NCI-H226 (cell line): Measurements from ENCODE around the gene NOL4L.
"Not testable (repeated sequence)": the region's sequence is repeated elsewhere in the genome, so short reads cannot be mapped to it uniquely, and the experiment has no call there.

Experiments used
- DNase-seq: peaks from one replicate; pipeline ENCODE4 v3.0.0-alpha.2; 2015

NOL4L gene

DNA sequence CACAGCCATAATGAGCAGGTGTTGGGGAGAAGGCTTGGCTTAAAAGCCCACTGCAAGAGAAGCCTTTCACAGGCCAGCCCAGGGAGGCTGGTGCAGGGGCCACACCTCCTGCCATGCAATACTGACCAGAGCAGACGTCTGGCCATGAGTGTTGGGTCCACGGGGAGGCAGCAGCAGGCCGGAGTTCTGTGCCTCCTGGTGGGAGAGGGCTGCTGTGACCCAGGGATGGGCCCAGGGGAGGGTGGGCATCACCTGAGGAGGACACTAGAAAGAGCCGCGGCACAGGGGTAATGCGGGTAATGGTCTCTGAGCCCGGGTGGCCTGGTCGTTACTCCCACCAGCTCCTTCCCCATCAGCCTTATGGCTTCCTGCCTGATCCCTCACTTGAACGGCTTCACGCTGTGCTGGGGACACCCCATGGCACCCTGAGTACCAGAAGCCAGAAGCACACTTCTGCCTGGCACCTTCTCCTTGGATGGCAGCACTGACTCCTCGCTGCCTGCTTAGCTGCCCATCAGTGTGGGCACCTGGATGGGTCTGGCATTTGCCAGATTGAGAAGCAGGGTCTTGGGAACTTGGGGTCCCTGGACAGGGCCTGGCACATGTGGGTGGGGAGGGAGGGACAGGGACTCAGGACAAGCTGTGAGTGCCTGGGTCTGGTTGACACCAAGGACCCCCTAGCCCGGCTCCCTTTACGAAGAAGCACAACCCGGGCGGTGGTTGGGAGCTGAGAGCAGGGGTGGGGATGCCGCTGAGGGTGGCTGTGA, 118.2 kb downstream of the NOL4L start:
- DNase-seq = no peak

- DNase-seq = not testable (repeated sequence)
These were observed 119.0 kb downstream of the NOL4L start for GRCh38 chr20:32465901-32466675.

DNA sequence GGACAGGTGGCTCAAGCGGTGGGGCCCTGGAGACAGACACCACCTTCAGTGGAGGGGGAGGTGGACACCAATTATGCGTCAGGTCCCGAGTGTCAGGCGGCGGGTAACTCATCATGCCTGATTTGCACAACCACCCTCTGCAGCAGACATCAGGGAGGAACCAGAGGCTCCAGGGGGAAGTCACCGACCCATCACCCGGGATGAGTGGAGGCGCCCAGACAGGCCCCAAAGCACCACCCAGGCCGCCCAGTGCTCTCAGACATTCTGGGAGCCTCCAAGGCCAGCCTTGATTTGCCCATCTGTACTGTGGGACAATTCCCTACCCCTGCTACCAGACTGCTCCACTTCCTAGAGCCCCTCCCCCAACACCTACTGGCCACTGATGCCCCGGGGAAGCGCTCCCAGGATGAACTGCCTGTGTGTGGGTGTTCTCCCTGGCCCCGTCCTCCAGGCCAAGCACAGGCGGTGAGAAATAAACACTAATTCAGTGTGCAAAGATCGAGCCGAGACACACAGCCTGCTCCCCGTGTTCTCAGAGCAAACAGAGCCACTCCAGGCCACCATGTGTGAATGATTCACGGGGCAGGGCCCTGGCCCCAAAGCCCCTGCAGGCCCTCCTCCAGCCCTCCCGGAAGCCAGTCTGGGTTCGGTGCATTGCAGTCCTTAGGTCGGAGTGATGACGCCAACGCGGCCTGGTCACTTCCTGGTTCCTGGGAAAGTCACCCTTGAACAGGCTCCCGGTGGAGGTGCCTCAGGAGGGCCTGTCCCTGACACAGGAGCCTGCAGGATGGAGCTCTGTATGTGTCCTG, 119.8 kb downstream of the NOL4L start:
- no peak for DNase-seq

DNA sequence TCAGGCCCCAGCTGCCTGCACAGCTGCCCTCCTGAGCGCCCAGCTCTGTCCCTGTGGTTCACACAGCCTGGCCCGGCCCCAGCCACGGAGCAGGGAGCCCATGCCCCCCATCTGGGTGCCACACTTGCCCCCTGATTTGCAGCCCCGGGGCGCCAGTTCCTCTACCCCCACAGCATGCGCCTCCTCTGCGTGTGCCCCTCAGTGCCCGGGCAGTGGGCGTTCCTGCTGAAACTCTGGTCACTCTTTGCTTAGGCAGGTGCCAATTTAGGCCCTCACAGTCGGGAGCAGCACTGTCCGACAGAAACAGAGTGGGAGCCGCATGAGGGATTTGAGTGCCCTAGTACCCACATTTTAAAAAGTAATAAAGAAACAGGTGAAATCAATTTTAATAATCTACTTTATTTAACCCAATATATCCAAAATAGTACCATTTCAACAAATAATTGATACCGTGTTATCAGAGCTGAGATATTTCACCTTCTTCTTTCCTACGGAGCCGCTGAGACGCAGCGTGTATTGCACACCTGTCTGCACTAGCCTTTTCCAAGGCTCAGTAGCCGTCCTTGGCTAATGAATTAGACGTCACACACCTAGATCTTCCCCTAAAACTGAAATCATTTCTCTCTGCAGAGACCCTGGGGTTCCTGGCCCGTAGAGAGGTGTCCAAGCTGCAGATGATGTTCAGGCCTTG, 120.6 kb downstream of the NOL4L start:
- no peak for DNase-seq

- DNase-seq = no peak
These were observed 121.3 kb downstream of the NOL4L start for GRCh38 chr20:32463642-32464400.

DNA sequence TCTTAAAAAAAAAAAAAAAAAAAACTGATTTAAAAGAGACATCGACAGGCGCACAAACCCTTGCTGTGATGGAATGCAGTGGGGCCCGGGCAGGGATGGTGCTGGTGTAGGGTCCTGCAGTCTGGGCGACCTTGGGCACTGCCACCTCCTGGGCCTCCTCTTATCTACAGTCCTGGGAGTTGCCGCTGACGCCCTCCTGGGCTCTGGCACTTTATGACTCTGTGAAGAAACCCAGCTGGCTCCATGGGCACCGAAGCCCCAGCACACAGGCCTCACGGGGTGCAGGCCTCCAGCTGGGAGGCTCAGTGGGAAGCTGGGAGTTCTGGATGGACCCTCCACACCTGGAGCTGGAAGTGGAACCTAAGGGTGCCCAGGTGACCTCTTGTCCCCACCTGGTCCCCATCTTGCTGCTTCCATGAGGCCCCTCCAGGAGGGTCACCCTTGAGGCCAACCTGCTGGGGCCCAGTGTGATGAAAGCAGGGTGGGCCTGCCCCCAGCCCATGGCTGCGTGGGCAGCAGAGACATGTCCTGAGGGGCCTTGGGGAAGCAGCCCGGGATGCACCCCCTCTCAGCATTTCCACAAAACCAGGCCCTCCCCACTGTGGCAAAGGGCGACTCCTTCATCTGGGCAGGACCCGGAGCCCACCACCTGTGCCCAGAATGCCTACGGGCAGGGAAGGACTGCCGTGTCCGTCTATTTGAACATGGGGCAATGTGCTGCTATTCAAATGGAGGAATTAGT, 122.1 kb downstream of the NOL4L start:
- no peak for DNase-seq

GRCh38 chr20:32461836-32462600, 123.1 kb downstream of the NOL4L start:
- DNase-seq = no peak

DNA sequence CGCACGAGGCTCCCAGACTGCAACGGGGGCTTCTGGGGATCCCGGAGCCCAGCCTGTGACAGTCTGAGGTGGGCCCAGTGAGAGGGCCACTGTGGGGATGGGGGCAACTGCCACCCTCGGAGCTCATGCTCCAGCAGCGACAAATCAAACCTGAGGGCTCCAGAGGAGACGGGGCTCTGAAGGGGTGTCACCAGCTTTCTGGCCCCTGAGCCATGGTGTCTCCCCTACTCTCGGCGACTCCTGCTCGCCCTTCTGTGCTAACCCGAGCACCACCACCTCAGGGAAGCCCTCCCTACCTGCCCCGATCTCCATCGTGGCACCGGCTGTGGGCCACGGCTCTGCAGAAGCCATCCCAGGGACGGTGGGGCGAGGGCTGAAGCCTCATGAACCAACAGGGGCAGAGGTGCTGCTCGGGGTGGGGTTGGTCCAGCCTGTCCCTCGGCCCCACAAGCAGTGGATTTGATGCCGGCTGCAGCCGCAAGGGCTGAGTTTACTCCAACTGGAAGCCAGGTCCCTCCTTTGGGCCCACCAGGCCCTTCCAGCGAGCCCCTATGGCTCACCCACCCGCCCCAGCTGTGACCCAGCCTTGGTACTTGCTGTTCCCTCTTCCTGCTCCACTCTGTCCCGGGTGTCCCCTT, 124.3 kb downstream of the NOL4L start:
- DNase-seq = no peak

GRCh38 chr20:32460231-32460630, 124.9 kb downstream of the NOL4L start:
- no peak for DNase-seq

DNA sequence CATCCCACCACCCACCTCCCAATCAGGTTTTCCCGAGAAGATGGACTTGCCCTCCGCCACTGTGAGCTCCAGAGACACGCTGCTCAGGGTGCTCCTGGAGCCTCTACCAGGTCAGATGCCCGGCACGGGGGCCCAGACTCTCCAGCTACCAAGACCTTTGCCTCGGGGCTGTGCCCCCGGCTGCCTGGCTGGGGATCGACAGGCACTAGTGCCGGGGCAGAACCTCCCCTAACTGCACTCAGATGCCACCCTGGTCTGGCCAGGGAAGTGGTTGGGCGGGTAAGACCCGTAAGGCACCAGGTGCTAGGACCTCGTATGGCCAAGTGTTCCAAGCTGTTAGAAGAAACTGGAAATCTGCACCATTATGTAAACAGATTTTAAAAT, 126.3 kb downstream of the NOL4L start:
- no peak for DNase-seq

DNA sequence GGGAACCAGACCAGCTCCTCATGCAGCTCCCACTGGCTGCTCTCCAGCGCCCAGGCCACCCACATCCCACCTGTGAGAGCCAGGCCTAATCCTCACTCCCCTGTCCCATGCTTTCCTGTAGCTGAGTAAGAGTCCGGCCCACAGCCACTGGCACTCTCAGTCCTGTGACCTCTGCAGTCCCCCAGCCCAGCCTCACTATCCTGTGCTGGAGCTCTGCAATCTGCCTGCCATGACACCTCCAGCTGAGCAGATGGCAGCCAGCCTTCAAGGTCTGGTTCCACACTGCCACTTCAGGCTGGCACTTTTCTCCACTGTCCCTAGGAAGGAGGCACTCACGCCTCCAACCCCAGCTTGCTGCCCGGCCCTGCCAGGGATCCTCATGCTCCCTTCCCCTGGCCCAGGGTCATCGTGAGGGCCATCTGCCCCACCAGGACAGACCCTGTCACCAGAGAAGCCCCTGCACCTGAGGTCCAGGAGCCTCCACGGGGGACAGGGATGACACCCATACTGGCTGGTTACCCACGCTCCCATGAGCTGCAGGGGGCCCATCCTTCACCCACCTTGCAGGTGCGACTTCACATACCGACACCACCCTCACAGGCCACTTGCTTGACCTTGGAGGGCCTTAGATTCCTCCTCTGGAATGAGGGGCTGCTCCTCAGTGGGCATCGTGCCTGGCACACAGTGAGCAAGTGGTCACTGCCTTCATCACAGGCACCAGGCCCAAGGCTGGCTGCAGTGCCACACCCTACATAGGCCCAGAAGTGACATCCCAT, 126.9 kb downstream of the NOL4L start:
- no peak for DNase-seq

- peak; percentile 75 for DNase-seq
These were observed 127.6 kb downstream of the NOL4L start for GRCh38 chr20:32457479-32457986.

DNA sequence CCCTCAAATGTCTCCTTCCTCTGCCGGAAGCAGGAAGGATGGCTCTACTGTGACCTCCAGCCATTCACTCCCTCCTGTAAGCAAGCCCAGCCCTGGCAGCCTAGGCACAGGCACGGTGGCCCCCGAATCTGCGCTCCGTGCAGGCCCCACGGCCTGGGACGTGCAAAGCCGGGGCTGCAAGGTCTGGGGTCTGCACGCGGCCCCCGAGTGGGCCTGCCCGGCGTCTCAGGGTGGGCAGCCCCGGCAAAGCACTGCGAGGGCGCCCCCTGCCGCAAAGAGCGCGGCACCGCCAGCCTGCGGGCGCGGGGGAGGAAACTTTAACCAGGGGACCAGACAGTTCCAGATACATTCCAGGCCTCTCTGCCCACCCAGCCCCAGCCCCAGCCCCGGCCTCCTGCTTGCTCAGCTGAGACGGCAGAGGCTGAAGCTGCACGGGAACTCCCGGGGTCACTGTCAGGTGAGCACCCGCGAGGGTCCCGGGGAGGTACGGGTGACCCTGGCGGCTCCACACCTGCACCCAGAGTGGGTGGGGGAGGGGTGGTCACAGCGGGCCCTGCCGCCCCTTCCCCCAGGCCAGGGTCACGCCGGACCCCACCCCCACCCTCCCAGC, 128.2 kb downstream of the NOL4L start:
- peak; percentile 32 for DNase-seq

DNA sequence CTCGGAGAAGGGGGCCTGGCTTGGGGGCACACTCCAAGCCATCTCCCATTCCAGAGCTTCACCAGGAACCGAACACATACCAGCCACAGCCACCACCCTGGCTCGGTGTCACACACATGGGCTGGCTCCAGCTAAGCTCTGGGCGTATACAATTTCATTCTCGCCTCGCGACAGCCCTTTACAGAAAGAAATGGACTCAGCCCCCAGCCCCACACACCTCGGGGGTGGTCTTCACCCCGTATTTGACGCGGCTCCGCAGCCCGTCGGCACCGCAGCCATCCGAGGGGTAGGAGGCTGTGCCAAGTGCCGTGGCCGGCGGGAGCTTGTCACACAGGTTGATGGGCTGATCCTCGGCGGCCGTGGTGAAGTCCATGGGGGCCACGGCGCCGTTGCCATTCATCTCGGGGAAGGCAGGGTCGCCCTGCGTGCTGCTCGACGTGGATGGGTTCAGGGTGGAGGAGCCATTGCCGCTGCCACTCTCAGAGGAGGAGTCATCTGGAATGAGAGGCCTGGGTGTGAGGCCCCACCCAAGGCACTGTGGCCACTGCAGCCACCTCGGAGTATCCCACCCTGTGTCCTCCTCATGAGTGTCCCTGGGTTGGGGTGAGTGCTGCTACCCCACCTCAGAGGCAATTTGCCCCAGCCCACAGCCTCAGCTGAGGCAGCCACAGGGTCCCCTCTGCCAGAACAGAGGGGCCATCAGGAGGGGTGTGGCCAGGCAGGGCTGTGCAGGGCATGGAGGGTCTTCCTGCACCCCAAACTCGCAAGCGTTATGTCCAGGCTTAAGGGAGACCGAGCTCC, 129.0 kb downstream of the NOL4L start:
- DNase-seq = no peak

- DNase-seq = no peak
These were observed 129.8 kb downstream of the NOL4L start for GRCh38 chr20:32455171-32455900.

DNA sequence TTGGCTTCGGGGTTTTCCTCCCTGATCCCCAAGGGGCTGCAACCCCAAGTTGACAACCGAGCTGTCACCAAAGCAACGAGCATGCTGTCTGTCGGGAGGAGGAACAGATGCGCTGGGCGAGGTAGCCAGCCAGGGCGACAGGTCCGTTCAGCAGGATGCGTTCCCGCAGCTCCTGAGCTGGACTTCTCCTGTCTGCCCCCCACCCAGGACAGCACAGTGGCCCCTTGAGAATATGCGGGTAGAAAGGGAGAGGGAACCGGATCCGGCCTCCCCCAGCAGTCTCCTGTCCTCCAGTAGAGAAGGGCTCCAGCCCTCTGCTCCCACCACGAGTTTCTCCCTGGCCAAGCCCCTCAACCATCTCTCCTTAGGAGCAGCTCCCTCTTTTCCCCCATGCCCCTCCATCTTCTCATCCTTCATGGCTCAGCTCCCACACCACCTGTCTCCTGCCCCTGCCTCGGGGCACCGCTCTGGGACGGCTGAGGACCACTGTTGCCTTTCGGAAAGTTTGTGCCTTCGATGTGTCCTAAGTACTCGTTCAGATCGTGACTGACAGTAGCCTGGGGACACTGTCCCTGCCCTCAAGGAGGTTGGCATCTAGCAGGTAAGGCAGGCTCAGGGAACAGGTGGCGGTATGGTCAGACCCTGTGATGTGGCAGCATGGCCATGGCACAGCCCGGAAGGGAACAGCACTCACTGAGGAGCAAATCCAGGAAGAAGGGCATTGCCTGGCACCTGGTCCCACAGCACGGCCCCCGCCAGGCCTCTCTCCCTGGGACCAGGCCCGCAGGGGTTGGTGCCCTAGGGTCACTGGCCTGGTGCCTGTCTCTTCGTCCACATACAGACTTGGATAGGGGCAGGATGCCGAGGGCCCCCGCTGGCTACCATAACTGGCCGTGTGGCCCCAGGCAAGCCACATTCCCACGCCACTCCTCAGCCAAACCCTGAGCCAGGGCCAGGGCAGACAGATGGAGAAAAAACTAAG, 130.7 kb downstream of the NOL4L start:
- DNase-seq = no peak
